ENCODE measurements around the gene MZB1. TPM values are rescaled to one million over a fixed set of nuclear protein-coding genes. Genes with fewer than 3 reads are reported as not detected.

The MZB1 gene
- total RNA-seq, 6 donors from 2014 or later = 1.5 to 30.7 (median 15.5) TPM

DNA sequence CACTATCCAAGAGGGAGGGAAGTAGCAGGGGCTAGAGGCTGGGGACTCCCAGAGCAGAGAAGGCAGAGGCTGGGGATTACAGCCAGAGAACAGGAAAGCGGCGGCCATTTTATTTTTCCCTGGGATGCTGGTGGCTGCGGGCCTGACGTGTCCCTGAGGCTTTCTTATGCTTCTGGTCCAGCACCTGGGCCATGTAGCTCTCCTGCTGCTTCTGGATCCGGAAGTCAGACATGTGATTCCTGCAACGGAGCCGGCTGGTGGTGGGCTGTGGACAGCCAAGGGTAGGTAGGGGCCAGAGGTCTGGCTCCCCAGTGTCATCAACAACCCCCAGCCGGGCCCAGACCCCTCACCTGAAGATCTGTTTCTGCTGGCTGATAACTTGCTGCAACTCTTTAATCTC is 7.0 kb upstream of the MZB1 start:
- 92 to 97% methylated on average over 8 of the region's 8 CpGs for WGBS, 2 donors
- no peak overlapping the region for H3K4me3 ChIP-seq
- H3K36me3 ChIP-seq = no peaks in the 10 kb centered on the region
- peaks cover 14 to 37% (median 30%) of the 10 kb centered on the region in 4 donors for H3K4me1 ChIP-seq
- DNase-seq = no peak
- H3K27me3 ChIP-seq = peaks cover 0 to 31% (median 18%) of the 10 kb centered on the region in 4 donors
- H3K9me3 ChIP-seq = no peaks in the 10 kb centered on the region
- no peak overlapping the region for H3K27ac ChIP-seq
- no peak for ATAC-seq (ENCODE audit: low FRiP score in 2 of 2)
- no peak for TF ChIP-seq EP300 (IDR thresholded peaks at IDR 0.05)
- TF ChIP-seq, protein P1, sequence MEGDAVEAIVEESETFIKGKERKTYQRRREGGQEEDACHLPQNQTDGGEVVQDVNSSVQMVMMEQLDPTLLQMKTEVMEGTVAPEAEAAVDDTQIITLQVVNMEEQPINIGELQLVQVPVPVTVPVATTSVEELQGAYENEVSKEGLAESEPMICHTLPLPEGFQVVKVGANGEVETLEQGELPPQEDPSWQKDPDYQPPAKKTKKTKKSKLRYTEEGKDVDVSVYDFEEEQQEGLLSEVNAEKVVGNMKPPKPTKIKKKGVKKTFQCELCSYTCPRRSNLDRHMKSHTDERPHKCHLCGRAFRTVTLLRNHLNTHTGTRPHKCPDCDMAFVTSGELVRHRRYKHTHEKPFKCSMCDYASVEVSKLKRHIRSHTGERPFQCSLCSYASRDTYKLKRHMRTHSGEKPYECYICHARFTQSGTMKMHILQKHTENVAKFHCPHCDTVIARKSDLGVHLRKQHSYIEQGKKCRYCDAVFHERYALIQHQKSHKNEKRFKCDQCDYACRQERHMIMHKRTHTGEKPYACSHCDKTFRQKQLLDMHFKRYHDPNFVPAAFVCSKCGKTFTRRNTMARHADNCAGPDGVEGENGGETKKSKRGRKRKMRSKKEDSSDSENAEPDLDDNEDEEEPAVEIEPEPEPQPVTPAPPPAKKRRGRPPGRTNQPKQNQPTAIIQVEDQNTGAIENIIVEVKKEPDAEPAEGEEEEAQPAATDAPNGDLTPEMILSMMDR (IDR thresholded peaks at IDR 0.05) = no peak
- TF ChIP-seq POLR2AphosphoS5 (IDR thresholded peaks at IDR 0.05) = no peak
- TF ChIP-seq POLR2A (IDR thresholded peaks at IDR 0.05) = no peak

GRCh38 chr5:139395844-139396640 is 6.3 kb upstream of the MZB1 start:
- DNase-seq = no peak
- H3K27me3 ChIP-seq = peaks cover 0 to 31% (median 18%) of the 10 kb centered on the region in 4 donors
- no peaks in the 10 kb centered on the region for H3K9me3 ChIP-seq
- TF ChIP-seq POLR2A (IDR thresholded peaks at IDR 0.05) (no peak), EP300 (IDR thresholded peaks at IDR 0.05) (no peak)
- TF ChIP-seq, protein P1 (IDR thresholded peaks at IDR 0.05) = no peak
- peaks cover 14 to 43% (median 35%) of the 10 kb centered on the region in 4 donors for H3K4me1 ChIP-seq
- no peak overlapping the region for H3K4me3 ChIP-seq
- ATAC-seq (ENCODE audit: low FRiP score in 2 of 2) = no peak
- no peak overlapping the region for H3K27ac ChIP-seq
- no peaks in the 10 kb centered on the region for H3K36me3 ChIP-seq
- 75 to 82% methylated on average over 6 to 8 of the region's 8 CpGs for WGBS, 2 donors

DNA sequence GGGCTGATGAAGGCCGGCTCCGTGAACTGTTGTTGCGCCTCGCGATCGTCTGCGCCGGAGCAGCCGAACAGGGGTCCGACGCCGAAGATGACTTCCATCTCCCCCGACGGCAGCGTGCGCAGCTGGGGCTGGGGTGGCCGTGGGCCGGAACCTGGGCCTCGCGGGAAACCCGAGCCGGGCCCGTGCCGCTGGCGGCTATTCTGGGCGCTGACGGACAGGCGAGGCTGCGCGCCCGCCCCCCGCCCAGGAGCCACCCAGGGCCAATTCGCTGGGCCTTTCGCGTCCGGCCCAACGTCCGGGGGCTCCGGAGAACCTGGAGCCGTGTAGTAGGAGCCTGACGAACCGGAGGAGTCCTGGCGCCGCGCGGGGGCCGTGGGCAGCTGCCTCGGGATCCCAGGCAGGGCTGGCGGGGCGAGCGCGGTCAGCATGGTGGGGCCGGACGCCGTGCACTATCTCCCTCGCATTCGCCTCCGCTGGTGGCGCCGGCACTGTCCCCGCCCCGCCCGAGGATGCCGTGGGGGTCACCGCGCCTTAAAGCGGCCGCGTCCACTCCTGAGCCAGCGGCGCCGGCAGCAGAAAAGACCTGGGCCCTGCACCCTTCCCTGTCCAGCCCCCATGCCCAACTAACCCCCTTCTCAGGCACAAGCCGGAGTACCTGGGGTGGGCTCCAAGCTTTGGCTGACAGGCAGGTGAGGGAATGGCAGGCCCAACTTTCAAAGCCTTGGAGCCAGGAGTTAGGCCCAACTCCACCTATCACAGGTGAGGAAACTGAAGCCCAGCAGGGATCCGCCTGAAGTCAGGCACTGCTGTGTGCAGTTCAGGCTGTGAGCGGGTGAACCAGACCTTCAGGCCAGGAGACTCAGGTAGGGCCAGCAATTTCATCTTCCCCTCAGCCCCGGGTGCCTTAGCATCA is 5.2 kb upstream of the MZB1 start, which contains the start of gene PROB1:
Gene PROB1 (minus strand): TSS at position 451 of the 913 bp plus-strand sequence. CDS start 23 bp downstream, at position 428.
- peak within 1 kb of the TSS; percentile 25 to 65 (median 54) for H3K4me3 ChIP-seq
- peak within 1 kb of the TSS in 3 of 4 donors; percentile 17 to 46 (median 35) for H3K27ac ChIP-seq
- ATAC-seq (ENCODE audit: low FRiP score in 2 of 2) = peak in 1 of 2 donors; percentile 36
- DNase-seq = peak in 1 of 2 donors; percentile 88
- no peaks in the 10 kb centered on the region for H3K9me3 ChIP-seq
- 41 to 54% methylated on average over 7 to 40 of the region's 76 CpGs for WGBS, 2 donors
- no peaks in the 10 kb centered on the region for H3K36me3 ChIP-seq
- TF ChIP-seq POLR2AphosphoS5 (IDR thresholded peaks at IDR 0.05) = no peak
- no peak for TF ChIP-seq POLR2A (IDR thresholded peaks at IDR 0.05)
- H3K27me3 ChIP-seq = peaks cover 0 to 31% (median 18%) of the 10 kb centered on the region in 4 donors
- peaks cover 14 to 43% (median 35%) of the 10 kb centered on the region in 4 donors for H3K4me1 ChIP-seq

GRCh38 chr5:139394123-139394653 is 4.5 kb upstream of the MZB1 start:
- ATAC-seq (ENCODE audit: low FRiP score in 2 of 2) = peak in 1 of 2 donors; percentile 37
- 24% methylated on average over 28 of the region's 62 CpGs; no CpG with 5 or more reads in 1 of the 2 donors for WGBS, 2 donors

More at GRCh38 chr5:139394123-139394653, 4.5 kb upstream of the MZB1 start:
- TF ChIP-seq POLR2A (IDR thresholded peaks at IDR 0.05) = no peak
- TF ChIP-seq EP300 (IDR thresholded peaks at IDR 0.05) = no peak
- TF ChIP-seq POLR2AphosphoS5 (IDR thresholded peaks at IDR 0.05) = no peak
- TF ChIP-seq, protein P1 (IDR thresholded peaks at IDR 0.05) = peak in 4 of 6 experiments; percentile 22 to 63 (median 54)
- no peaks in the 10 kb centered on the region for H3K9me3 ChIP-seq
- peak overlapping the region; percentile 25 to 65 (median 54) for H3K4me3 ChIP-seq
- H3K36me3 ChIP-seq = no peaks in the 10 kb centered on the region
- H3K27me3 ChIP-seq = peaks cover 0 to 31% (median 18%) of the 10 kb centered on the region in 4 donors
- DNase-seq = peak in 1 of 2 donors; percentile 91
- H3K4me1 ChIP-seq = peaks cover 14 to 43% (median 35%) of the 10 kb centered on the region in 4 donors
- H3K27ac ChIP-seq = peak overlapping the region in 2 of 4 donors; percentile 17 to 46
